Astrocyte (in vitro differentiated cells and primary cell): ENCODE measurements around the gene KCND2.

Source experiments
- CTCF ChIP-seq: IDR thresholded peaks from 2 replicates; pipeline ENCODE4 v1.5.1; 2011; ENCODE audit warnings: low read depth, mild to moderate bottlenecking, inconsistent platforms, low read length, moderate library complexity; ENCODE audit not compliant: insufficient read depth
- EZH2 ChIP-seq: IDR thresholded peaks from 2 replicates; pipeline ENCODE4 v1.6.1; 2012; ENCODE audit warnings: mild to moderate bottlenecking, low read length, inconsistent platforms; ENCODE audit not compliant: insufficient read depth

- TF ChIP-seq CTCF (no peak), EZH2 (no peak)
These were observed 452.0 kb downstream of the KCND2 start for GRCh38 chr7:120724955-120725354.
